ENCODE measurements around the gene WDR19.
"Not testable (repeated sequence)": the region's sequence is repeated elsewhere in the genome, so short reads cannot be mapped to it uniquely, and the experiment has no call there.

WDR19 gene

DNA sequence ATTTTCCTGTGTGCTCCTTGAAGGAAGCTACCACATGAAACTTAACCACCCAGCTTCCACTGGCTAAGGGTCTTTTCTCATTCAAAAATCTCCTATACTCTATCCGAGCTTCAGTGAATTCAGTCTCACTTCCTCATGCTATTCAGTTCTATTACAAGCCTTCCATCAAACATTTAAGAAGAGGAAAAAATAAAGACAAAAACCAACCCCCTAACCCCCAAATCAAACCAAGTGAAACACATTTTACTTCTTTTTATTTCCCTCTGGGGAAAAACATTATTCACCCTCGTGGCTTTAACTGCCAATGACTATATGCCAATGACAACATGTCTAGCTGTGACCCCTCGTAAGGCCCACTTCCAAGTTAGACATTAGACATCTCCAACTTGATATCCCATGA, 16.2 kb upstream of the WDR19 start:
- TF ChIP-seq CTCF (IDR thresholded peaks at IDR 0.05; ENCODE audit: borderline replicate concordance, control extremely low read depth, extremely low read depth, insufficient read depth, missing control alignments): no peak
- DNase-seq (ENCODE audit: low spot score): no peak
- in situ Hi-C loops (cut with MboI; ENCODE audit: low sequenced_read_pairs, unreplicated experiment): no loop called here

GRCh38 chr4:39166669-39167068, 15.7 kb upstream of the WDR19 start:
- no peak for TF ChIP-seq CTCF (IDR thresholded peaks at IDR 0.05; ENCODE audit: borderline replicate concordance, control extremely low read depth, extremely low read depth, insufficient read depth, missing control alignments)
- in situ Hi-C loops (cut with MboI; ENCODE audit: low sequenced_read_pairs, unreplicated experiment): no loop called here
- no peak for DNase-seq (ENCODE audit: low spot score)

GRCh38 chr4:39169426-39169825, 12.9 kb upstream of the WDR19 start:
- TF ChIP-seq CTCF (IDR thresholded peaks at IDR 0.05; ENCODE audit: borderline replicate concordance, control extremely low read depth, extremely low read depth, insufficient read depth, missing control alignments): no peak
- in situ Hi-C loops (cut with MboI; ENCODE audit: low sequenced_read_pairs, unreplicated experiment): no loop called here
- DNase-seq (ENCODE audit: low spot score): no peak

GRCh38 chr4:39170301-39170700, 12.0 kb upstream of the WDR19 start:
- in situ Hi-C loops (cut with MboI; ENCODE audit: low sequenced_read_pairs, unreplicated experiment): no loop called here
- DNase-seq (ENCODE audit: low spot score): no peak
- TF ChIP-seq CTCF (IDR thresholded peaks at IDR 0.05; ENCODE audit: borderline replicate concordance, control extremely low read depth, extremely low read depth, insufficient read depth, missing control alignments): no peak

DNA sequence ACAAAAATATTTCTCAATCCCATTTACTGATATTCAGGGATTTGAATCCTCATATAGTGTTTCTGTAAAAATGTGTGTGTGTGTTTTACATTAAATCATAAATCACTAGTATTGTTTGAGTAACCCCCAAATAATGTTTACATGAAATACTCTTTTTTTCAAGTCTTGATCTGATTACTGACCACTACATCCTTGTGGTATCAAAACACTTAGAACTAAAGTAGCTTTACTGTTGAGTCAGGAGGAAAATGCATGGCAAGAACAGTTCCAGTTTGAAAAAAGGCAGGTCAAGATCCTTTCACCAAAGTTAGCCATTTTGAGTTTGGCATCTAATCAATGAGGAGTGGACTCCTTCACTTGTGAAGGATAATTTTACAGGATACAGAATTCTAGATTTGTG, 3.6 kb upstream of the WDR19 start:
- in situ Hi-C loops (cut with MboI; ENCODE audit: low sequenced_read_pairs, unreplicated experiment): no loop called here
- TF ChIP-seq CTCF (IDR thresholded peaks at IDR 0.05; ENCODE audit: borderline replicate concordance, control extremely low read depth, extremely low read depth, insufficient read depth, missing control alignments): no peak
- DNase-seq (ENCODE audit: low spot score): no peak

DNA sequence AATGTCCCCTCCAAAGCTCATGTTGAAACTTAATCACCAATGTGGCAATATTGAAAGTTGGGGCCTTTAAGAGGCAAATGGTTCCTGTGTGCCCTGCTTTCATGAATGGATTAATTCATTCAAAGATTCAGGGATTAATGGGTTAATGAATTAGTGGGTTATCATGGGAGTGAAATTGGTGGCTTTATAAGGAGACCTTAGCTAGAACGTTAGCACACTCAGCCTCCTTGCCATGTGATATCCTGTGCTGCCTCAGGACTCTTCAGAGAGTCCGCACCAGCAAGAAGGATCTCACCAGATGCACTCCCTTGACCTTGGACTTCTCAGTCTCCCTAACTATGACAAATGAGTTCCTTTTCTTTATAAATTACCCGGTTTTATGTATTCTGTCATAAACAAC, 2.6 kb upstream of the WDR19 start:
- no peak for DNase-seq (ENCODE audit: low spot score)
- in situ Hi-C loops (cut with MboI; ENCODE audit: low sequenced_read_pairs, unreplicated experiment): no loop called here
- no peak for TF ChIP-seq CTCF (IDR thresholded peaks at IDR 0.05; ENCODE audit: borderline replicate concordance, control extremely low read depth, extremely low read depth, insufficient read depth, missing control alignments)

GRCh38 chr4:39180629-39181028, 1.7 kb upstream of the WDR19 start:
- in situ Hi-C loops (cut with MboI; ENCODE audit: low sequenced_read_pairs, unreplicated experiment); DNase-seq (ENCODE audit: low spot score): not testable (repeated sequence)

Data from GM13976 (cell line).